GM23248 (cell line): ENCODE data around the gene PTGES2.

Source experiments
- EZH2 ChIP-seq: fragments of 200-600 bp; sonication (generic); IDR thresholded peaks from 2 replicates; pipeline ENCODE4 v1.6.1; 2018; ENCODE audit warnings: antibody characterized with exemption, mild to moderate bottlenecking; ENCODE audit not compliant: insufficient read depth, poor library complexity, severe bottlenecking
- EZH2phosphoT487 ChIP-seq: fragments of 200-600 bp; sonication (generic); IDR thresholded peaks from 2 replicates; pipeline ENCODE4 v1.6.1; 2018; ENCODE audit warnings: antibody characterized with exemption, moderate library complexity, mild to moderate bottlenecking, low read depth; ENCODE audit not compliant: insufficient read depth

GRCh38 chr9:128152133-128153059 lies 24.9 kb upstream of the PTGES2 start:
- TF ChIP-seq EZH2phosphoT487 (no peak), EZH2 (no peak)
